ENCODE measurements around the gene KIF1C.

- TF ChIP-seq, protein P1, sequence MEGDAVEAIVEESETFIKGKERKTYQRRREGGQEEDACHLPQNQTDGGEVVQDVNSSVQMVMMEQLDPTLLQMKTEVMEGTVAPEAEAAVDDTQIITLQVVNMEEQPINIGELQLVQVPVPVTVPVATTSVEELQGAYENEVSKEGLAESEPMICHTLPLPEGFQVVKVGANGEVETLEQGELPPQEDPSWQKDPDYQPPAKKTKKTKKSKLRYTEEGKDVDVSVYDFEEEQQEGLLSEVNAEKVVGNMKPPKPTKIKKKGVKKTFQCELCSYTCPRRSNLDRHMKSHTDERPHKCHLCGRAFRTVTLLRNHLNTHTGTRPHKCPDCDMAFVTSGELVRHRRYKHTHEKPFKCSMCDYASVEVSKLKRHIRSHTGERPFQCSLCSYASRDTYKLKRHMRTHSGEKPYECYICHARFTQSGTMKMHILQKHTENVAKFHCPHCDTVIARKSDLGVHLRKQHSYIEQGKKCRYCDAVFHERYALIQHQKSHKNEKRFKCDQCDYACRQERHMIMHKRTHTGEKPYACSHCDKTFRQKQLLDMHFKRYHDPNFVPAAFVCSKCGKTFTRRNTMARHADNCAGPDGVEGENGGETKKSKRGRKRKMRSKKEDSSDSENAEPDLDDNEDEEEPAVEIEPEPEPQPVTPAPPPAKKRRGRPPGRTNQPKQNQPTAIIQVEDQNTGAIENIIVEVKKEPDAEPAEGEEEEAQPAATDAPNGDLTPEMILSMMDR (IDR thresholded peaks at IDR 0.05) = no peak
- no peak for TF ChIP-seq POLR2A (IDR thresholded peaks at IDR 0.05)
Measured at GRCh38 chr17:5027916-5028315, 30.2 kb downstream of the KIF1C start.

All from prostate gland (tissue), 2 donors.